H9 (cell line): ENCODE data around the gene TMEM108. TPM values are rescaled to one million over a fixed set of nuclear protein-coding genes. Genes with fewer than 3 reads are reported as not detected.

ENCODE experiments used
- DNase-seq: peaks from one replicate; pipeline ENCODE4 v3.0.0-alpha.2; 2017
- H2AFZ ChIP-seq: one replicate; pipeline ENCODE4 v1.6.1; 2013; ENCODE audit warnings: mild to moderate bottlenecking, low read length, control low read depth, moderate library complexity
- H2AK5ac ChIP-seq: 2 replicates; pipeline ENCODE4 v1.6.1; 2013; ENCODE audit warnings: low read length, control low read depth, mixed read lengths; ENCODE audit not compliant: insufficient read length
- H2BK120ac ChIP-seq: one replicate; pipeline ENCODE4 v1.6.1; 2013; ENCODE audit warnings: low read depth, mild to moderate bottlenecking, low read length, control low read depth, inconsistent platforms; ENCODE audit not compliant: poor library complexity, severe bottlenecking
- H2BK12ac ChIP-seq: 2 replicates; pipeline ENCODE4 v1.6.1; 2013; ENCODE audit warnings: low read length, control low read depth, mixed read lengths, low read depth; ENCODE audit not compliant: insufficient read length
- H2BK15ac ChIP-seq: 2 replicates; pipeline ENCODE4 v1.6.1; 2013; ENCODE audit warnings: low read depth, low read length, control low read depth
- H2BK20ac ChIP-seq: one replicate; pipeline ENCODE4 v1.6.1; 2013; ENCODE audit warnings: low read depth, mild to moderate bottlenecking, low read length, control low read depth, inconsistent platforms; ENCODE audit not compliant: poor library complexity, severe bottlenecking
- H2BK5ac ChIP-seq: 2 replicates; pipeline ENCODE4 v1.6.1; 2013; ENCODE audit warnings: low read length, control low read depth, mixed read lengths; ENCODE audit not compliant: insufficient read length
- H3K14ac ChIP-seq: 2 replicates; pipeline ENCODE4 v1.6.1; 2013; ENCODE audit warnings: low read length, control low read depth; ENCODE audit not compliant: insufficient read depth
- H3K18ac ChIP-seq: 2 replicates; pipeline ENCODE4 v1.6.1; 2013; ENCODE audit warnings: low read depth, mild to moderate bottlenecking, mixed read lengths, low read length, control low read depth; ENCODE audit not compliant: insufficient read length
- H3K23ac ChIP-seq: 2 replicates; pipeline ENCODE4 v1.6.1; 2013; ENCODE audit warnings: low read length, control low read depth, mixed read lengths, low read depth; ENCODE audit not compliant: insufficient read length
- H3K23me2 ChIP-seq: 2 replicates; pipeline ENCODE4 v1.6.1; 2013; ENCODE audit warnings: low read depth, mild to moderate bottlenecking, mixed read lengths, low read length, control low read depth; ENCODE audit not compliant: insufficient read length, poor library complexity, severe bottlenecking
- H3K27ac ChIP-seq: 2 replicates; pipeline ENCODE4 v1.5.1; 2013; ENCODE audit warnings: low read length, control low read depth, mixed read lengths, low read depth; ENCODE audit not compliant: insufficient read length
- H3K27me3 ChIP-seq: 2 replicates; pipeline ENCODE4 v1.6.1; 2013; ENCODE audit warnings: low read length, control low read depth, inconsistent platforms; ENCODE audit not compliant: insufficient read depth
- H3K4ac ChIP-seq: 2 replicates; pipeline ENCODE4 v1.6.1; 2013; ENCODE audit warnings: low read depth, mild to moderate bottlenecking, control low read depth, inconsistent platforms, low read length, moderate library complexity
- H3K4me1 ChIP-seq: 2 replicates; pipeline ENCODE4 v1.6.1; 2013; ENCODE audit warnings: low read length, control low read depth, inconsistent platforms; ENCODE audit not compliant: insufficient read depth
- H3K4me2 ChIP-seq: 2 replicates; pipeline ENCODE4 v1.6.1; 2013; ENCODE audit warnings: low read length, control low read depth, mixed read lengths; ENCODE audit not compliant: insufficient read length, insufficient read depth
- H3K56ac ChIP-seq: 2 replicates; pipeline ENCODE4 v1.6.1; 2013; ENCODE audit warnings: low read depth, mild to moderate bottlenecking, mixed read lengths, low read length, control low read depth; ENCODE audit not compliant: insufficient read length
- H3K79me1 ChIP-seq: 2 replicates; pipeline ENCODE4 v1.6.1; 2013; ENCODE audit warnings: low read depth, mild to moderate bottlenecking, moderate library complexity, low read length, control low read depth, inconsistent platforms; ENCODE audit not compliant: insufficient read depth, poor library complexity, severe bottlenecking
- H3K79me2 ChIP-seq: 2 replicates; pipeline ENCODE4 v1.6.1; 2013; ENCODE audit warnings: low read length, control low read depth, inconsistent platforms; ENCODE audit not compliant: insufficient read depth
- H3K9ac ChIP-seq: 2 replicates; pipeline ENCODE4 v1.6.1; 2013; ENCODE audit warnings: low read length, control low read depth, mixed read lengths; ENCODE audit not compliant: insufficient read length; ENCODE audit errors: extremely low read depth
- H3K9me3 ChIP-seq: one replicate; pipeline ENCODE4 v1.6.1; 2013; ENCODE audit warnings: low read depth, low read length, inconsistent platforms; ENCODE audit not compliant: control insufficient read depth
- H3T11ph ChIP-seq: one replicate; pipeline ENCODE4 v1.6.1; 2013; ENCODE audit warnings: mild to moderate bottlenecking, low read length, control low read depth, inconsistent platforms
- H4K20me1 ChIP-seq: one replicate; pipeline ENCODE4 v1.6.1; 2013; ENCODE audit not compliant: control insufficient read depth, insufficient read length, insufficient read depth
- H4K5ac ChIP-seq: 2 replicates; pipeline ENCODE4 v1.6.1; 2013; ENCODE audit warnings: low read depth, mild to moderate bottlenecking, mixed read lengths, low read length, control low read depth; ENCODE audit not compliant: insufficient read length
- H4K8ac ChIP-seq: replicated peaks from 2 replicates; pipeline ENCODE4 v1.6.1; 2013; ENCODE audit warnings: low read length, control low read depth, mixed read lengths, low read depth; ENCODE audit not compliant: insufficient read length
- H4K91ac ChIP-seq: 2 replicates; pipeline ENCODE4 v1.6.1; 2013; ENCODE audit warnings: low read depth, mild to moderate bottlenecking, moderate library complexity, mixed read lengths, low read length, control low read depth; ENCODE audit not compliant: insufficient read length
- H3K27ac Mint-ChIP-seq, 3 experiments: 2 replicates in 2 of 3; 3 replicates in 1 of 3; pipeline ENCODE4 v1.8.0; 2020 to 2021; ENCODE audit warnings: mixed read lengths in 3 of 3, mild to moderate bottlenecking in 1 of 3, moderate library complexity in 1 of 3
- H3K27me3 Mint-ChIP-seq: 2 replicates; pipeline ENCODE4 v1.8.0; 2021; ENCODE audit warnings: low read depth, mild to moderate bottlenecking, moderate library complexity, mixed read lengths
- H3K36me3 Mint-ChIP-seq, 3 experiments: 2 replicates in 2 of 3; 3 replicates in 1 of 3; pipeline ENCODE4 v1.8.0; 2020 to 2021; ENCODE audit warnings: low read depth in 3 of 3, mixed read lengths in 3 of 3; ENCODE audit not compliant: insufficient read depth in 1 of 3
- H3K4me1 Mint-ChIP-seq, 2 experiments: 2 replicates each; pipeline ENCODE4 v1.8.0; 2020; ENCODE audit warnings: mixed read lengths in 2 of 2
- H3K4me3 Mint-ChIP-seq, 2 experiments: 2 replicates in 1 of 2; 3 replicates in 1 of 2; pipeline ENCODE4 v1.8.0; 2020 to 2021; ENCODE audit warnings: mild to moderate bottlenecking in 2 of 2, mixed read lengths in 2 of 2, moderate library complexity in 1 of 2
- H3K9me3 Mint-ChIP-seq, 2 experiments: 2 replicates in 1 of 2; 3 replicates in 1 of 2; pipeline ENCODE4 v1.8.0; 2020; ENCODE audit warnings: mild to moderate bottlenecking in 2 of 2, mixed read lengths in 2 of 2, moderate library complexity in 1 of 2
- CTCF ChIP-seq: fragments of 200-600 bp; sonication (generic); conservative IDR thresholded peaks from 3 replicates; pipeline ENCODE4 v1.8.0; 2021; ENCODE audit warnings: antibody characterized with exemption, mild to moderate bottlenecking
- WGBS: extraction: QIAGEN DNeasy Blood & Tissue Kit; methylation state at CpG from one replicate; pipeline ENCODE4 v1.1.7; 2013; ENCODE audit warnings: missing lambda C conversion rate, low lambda C conversion rate, mixed read lengths; ENCODE audit not compliant: insufficient read length; ENCODE audit errors: extremely low coverage; 5-methylcytosine and 5-hydroxymethylcytosine counted together
- total RNA-seq: library from RNA; stranded (reverse); gene quantifications from 2 replicates; pipeline ENCODE4 v1.2.1, GENCODE V29; 2021

TMEM108 gene
- total RNA-seq, 1 experiment from 2014 or later = 5.0 TPM

DNA sequence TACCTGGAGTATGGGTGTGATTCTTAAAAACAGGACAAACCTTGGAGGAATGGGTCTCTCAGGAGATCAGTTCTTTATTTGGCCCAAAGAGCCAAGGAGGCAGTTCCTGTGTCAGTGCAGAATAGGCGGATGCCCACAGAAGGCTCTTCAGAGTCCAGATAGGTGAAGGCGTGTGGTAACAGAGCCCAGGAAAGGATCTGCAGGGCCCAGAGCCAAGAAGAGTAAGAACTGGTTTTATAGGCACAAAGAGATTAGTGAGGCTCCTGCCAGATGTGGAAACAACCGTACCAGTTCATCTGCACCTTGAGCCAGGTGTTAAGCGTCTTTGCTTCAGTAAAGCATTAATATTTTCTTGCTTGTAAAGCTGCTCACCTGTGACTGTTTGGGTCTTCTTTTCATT is 221.6 kb downstream of the TMEM108 start:
- H3K4me3 Mint-ChIP-seq = no peak overlapping the region
- no peak overlapping the region for H2AFZ ChIP-seq
- WGBS = no CpG with 5 or more reads among the region's 4 CpGs

More for the DNA sequence above, 221.6 kb downstream of the TMEM108 start:
- no peak overlapping the region for H4K91ac ChIP-seq
- H3K9me3 ChIP-seq = no peaks in the 10 kb centered on the region
- no peak overlapping the region for H3K9ac ChIP-seq
- no peak overlapping the region for H2BK15ac ChIP-seq
- H3K27ac ChIP-seq = no peak overlapping the region
- no peaks in the 10 kb centered on the region for H3K23me2 ChIP-seq
- H3K79me1 ChIP-seq = no peaks in the 10 kb centered on the region
- H3K4me1 ChIP-seq = no peaks in the 10 kb centered on the region
- H3K27me3 ChIP-seq = no peaks in the 10 kb centered on the region
- Mint-ChIP-seq H3K27me3 (no peaks in the 10 kb centered on the region), H3K9me3 (peaks cover 6 to 7% of the 10 kb centered on the region in 2 experiments; a peak in 3 of 5 replicates), H3K27ac (no peak overlapping the region), H3K4me1 (no peaks in the 10 kb centered on the region), H3K36me3 (peaks cover 0 to 8% (median 2%) of the 10 kb centered on the region in 3 experiments; a peak in 3 of 7 replicates)
- H3K56ac ChIP-seq = no peak overlapping the region
- no peak overlapping the region for H2BK12ac ChIP-seq
- no peak for TF ChIP-seq CTCF
- no peak overlapping the region for H4K8ac ChIP-seq
- no peak overlapping the region for H2BK120ac ChIP-seq
- H3K23ac ChIP-seq = no peak overlapping the region
- DNase-seq = no peak
- H2BK20ac ChIP-seq = no peak overlapping the region
- no peaks in the 10 kb centered on the region for H4K20me1 ChIP-seq
- no peaks in the 10 kb centered on the region for H3K79me2 ChIP-seq
- H3K14ac ChIP-seq = no peak overlapping the region
- H3K4ac ChIP-seq = no peak overlapping the region
- no peak overlapping the region for H2AK5ac ChIP-seq
- no peak overlapping the region for H4K5ac ChIP-seq
- no peak overlapping the region for H3K4me2 ChIP-seq
- H2BK5ac ChIP-seq = no peak overlapping the region
- no peak overlapping the region for H3T11ph ChIP-seq
- no peak overlapping the region for H3K18ac ChIP-seq
